Kidney (tissue), 14 donors: ENCODE results near the gene CPTP. TPM values are rescaled to one million over a fixed set of nuclear protein-coding genes. Genes with fewer than 3 reads are reported as not detected.
A peak's percentile ranks its signal among the peaks of the same experiment; 100 is the strongest.

Source experiments
- DNase-seq, 5 donors: peaks; one replicate each; pipeline ENCODE4 v3.0.0-alpha.2; 2013 to 2020
- FAIRE-seq: peaks from 2 replicates; lab custom pipeline; 2012; peaks lifted over from hg19 to GRCh38; lab: Jason Lieb, UNC
- H3K27ac ChIP-seq, 2 donors: one replicate each; pipeline ENCODE4 v1.7.0; 2013; ENCODE audit warnings: low read depth in 2 of 2, low read length in 2 of 2, inconsistent platforms in 1 of 2
- H3K27me3 ChIP-seq: one replicate; pipeline ENCODE4 v1.7.1; 2013; ENCODE audit warnings: low read length, inconsistent platforms; ENCODE audit not compliant: control insufficient read depth, insufficient read depth
- H3K36me3 ChIP-seq, 3 donors: one replicate each; pipeline versions ENCODE4 v1.7.0 to v1.7.1; 2013; ENCODE audit warnings: low read length in 3 of 3, control low read depth in 1 of 3, inconsistent platforms in 1 of 3; ENCODE audit not compliant: insufficient read depth in 3 of 3, control insufficient read depth in 2 of 3
- H3K4me1 ChIP-seq, 3 donors: one replicate each; pipeline versions ENCODE4 v1.7.0 to v1.7.1; 2013; ENCODE audit warnings: low read length in 3 of 3, inconsistent platforms in 1 of 3, low read depth in 1 of 3; ENCODE audit not compliant: control insufficient read depth in 2 of 3, insufficient read depth in 2 of 3
- H3K4me3 ChIP-seq, 3 donors: one replicate each; pipeline versions ENCODE4 v1.7.0 to v1.8.1; 2013; ENCODE audit warnings: low read length in 3 of 3, control low read depth in 1 of 3, inconsistent platforms in 1 of 3
- H3K9ac ChIP-seq, 3 donors: one replicate each; pipeline versions ENCODE4 v1.7.0 to v1.7.1; 2013; ENCODE audit warnings: low read length in 3 of 3, control low read depth in 1 of 3, inconsistent platforms in 1 of 3
- H3K9me3 ChIP-seq, 3 donors: one replicate each; pipeline versions ENCODE4 v1.7.0 to v1.7.1; 2013; ENCODE audit warnings: low read length in 3 of 3, control low read depth in 1 of 3, inconsistent platforms in 1 of 3; ENCODE audit not compliant: control insufficient read depth in 2 of 3, insufficient read depth in 1 of 3
- CTCF ChIP-seq: IDR thresholded peaks from 3 replicates; pipeline ENCODE4 v1.5.1; 2012; ENCODE audit warnings: mild to moderate bottlenecking, moderate library complexity, borderline replicate concordance; ENCODE audit not compliant: insufficient read depth; ENCODE audit errors: extremely low read depth
- intact Hi-C: fragments of 100-400 bp; cut with DNase I; formaldehyde crosslinking; loops from one replicate; pipeline ENCODE4 v1.11.1; 2022
- polyA plus RNA-seq: library from polyadenylated mRNA; stranded (reverse); fragments of 350-450 nt; fragmentation: Illumina TruSeq; extraction: RNeasy Lipid Tissue Mini Kit (QIAGEN cat#74804); gene quantifications from one replicate; pipeline ENCODE4 v1.2.3, GENCODE V29; 2014; ENCODE audit warnings: low read depth, low replicate concordance; ENCODE audit not compliant: insufficient read depth
- total RNA-seq: library from RNA; stranded (reverse); fragmentation: NEBNext Ultra II Directional; extraction: Animal tissue kit (Norgen Biotek cat#: 25700); gene quantifications from one replicate; pipeline ENCODE4 v1.2.1, GENCODE V29; 2021
- donor health status: control.
- donor health status: control.
- donor health status: control.
- donor health status: control.
- donor health status: control.
- donor health status: DM: yes; HTN: yes; CAD: no.
- donor health status: Normal renal cell carcinoma (clear cell type).

The CPTP gene
- total and polyA plus RNA-seq, 2 donors from 2014 or later = 21.9 to 51.5 TPM

- no peaks in the 10 kb centered on the region for H3K27me3 ChIP-seq
- no peak overlapping the region for H3K9ac ChIP-seq
- no peaks in the 10 kb centered on the region for H3K4me1 ChIP-seq
- no peak overlapping the region for H3K4me3 ChIP-seq
- no peak for TF ChIP-seq CTCF
- H3K27ac ChIP-seq = no peak overlapping the region
- peak in 4 of 5 donors; percentile 76 to 85 (median 82) for DNase-seq
- peaks cover 0 to 3% (median 0%) of the 10 kb centered on the region in 3 donors for H3K36me3 ChIP-seq
- peaks cover 0 to under 1% (median 0%) of the 10 kb centered on the region in 3 donors for H3K9me3 ChIP-seq
- intact Hi-C loops = no loop called here
- FAIRE-seq = no peak
These were observed 10.2 kb downstream of the CPTP start for GRCh38 chr1:1334835-1335234.

GRCh38 chr1:1335283-1335682 lies 10.7 kb downstream of the CPTP start:
- Histone ChIP-seq H3K27me3 (no peaks in the 10 kb centered on the region), H3K27ac (no peak overlapping the region), H3K9ac (no peak overlapping the region), H3K4me3 (no peak overlapping the region), H3K36me3 (peaks cover 0 to 3% (median 0%) of the 10 kb centered on the region in 3 donors), H3K4me1 (no peaks in the 10 kb centered on the region), H3K9me3 (no peaks in the 10 kb centered on the region)
- TF ChIP-seq CTCF = no peak
- DNase-seq (no peak), FAIRE-seq (no peak)
- intact Hi-C loops = no loop called here

GRCh38 chr1:1335792-1336248 lies 11.2 kb downstream of the CPTP start:
- Histone ChIP-seq H3K9ac (no peak overlapping the region), H3K4me3 (no peak overlapping the region), H3K27ac (no peak overlapping the region), H3K36me3 (peaks cover 0 to 8% (median 4%) of the 10 kb centered on the region in 3 donors), H3K9me3 (no peaks in the 10 kb centered on the region), H3K4me1 (no peaks in the 10 kb centered on the region), H3K27me3 (no peaks in the 10 kb centered on the region)
- intact Hi-C loops = no loop called here
- FAIRE-seq (no peak), DNase-seq (no peak)
- no peak for TF ChIP-seq CTCF

GRCh38 chr1:1336446-1336845 lies 11.8 kb downstream of the CPTP start:
- Histone ChIP-seq H3K4me1 (no peaks in the 10 kb centered on the region), H3K4me3 (no peak overlapping the region), H3K27ac (no peak overlapping the region), H3K9ac (no peak overlapping the region), H3K27me3 (no peaks in the 10 kb centered on the region), H3K9me3 (no peaks in the 10 kb centered on the region), H3K36me3 (peaks cover 4 to 14% (median 10%) of the 10 kb centered on the region in 3 donors)
- no peak for TF ChIP-seq CTCF
- no peak for DNase-seq
- intact Hi-C loops = no loop called here
- no peak for FAIRE-seq
